Measurements from ENCODE around the gene SETBP1.
A peak's percentile ranks its signal among the peaks of the same experiment; 100 is the strongest.

Gene SETBP1

DNA sequence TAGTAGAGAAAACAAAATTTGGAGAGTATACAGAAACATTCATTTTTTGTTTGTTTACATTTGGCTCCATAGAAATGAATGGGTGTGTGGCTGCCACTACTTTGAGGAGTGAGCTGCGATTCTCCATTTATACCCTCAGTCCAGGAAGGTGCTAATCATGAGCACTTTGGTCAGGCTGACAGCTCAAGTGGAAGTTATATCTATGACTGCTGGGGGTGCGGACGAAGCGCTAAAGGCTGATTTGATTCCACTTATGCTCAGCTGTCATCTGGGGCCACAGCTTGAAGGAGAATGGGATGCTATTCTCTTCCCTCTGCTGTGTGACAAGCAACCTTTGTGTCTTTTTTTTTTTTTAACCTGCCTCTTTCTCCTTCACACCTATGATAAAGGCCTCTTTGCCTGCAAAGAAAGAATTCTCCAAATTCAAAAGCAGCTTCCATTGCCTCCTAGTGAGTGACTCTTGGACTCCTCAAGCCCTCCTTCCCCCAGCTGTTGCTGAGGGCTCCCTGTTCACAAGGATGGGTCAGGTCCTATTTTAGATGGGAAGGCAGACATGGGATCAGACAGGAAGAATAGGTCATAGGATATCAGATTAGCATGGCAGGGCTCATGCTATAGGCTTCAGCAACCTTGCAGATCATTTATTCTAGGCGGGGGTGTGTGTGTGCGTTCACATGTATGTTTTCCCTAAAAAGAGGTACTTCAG, 201.6 kb downstream of the SETBP1 start:
- DNase-seq = no peak

DNA sequence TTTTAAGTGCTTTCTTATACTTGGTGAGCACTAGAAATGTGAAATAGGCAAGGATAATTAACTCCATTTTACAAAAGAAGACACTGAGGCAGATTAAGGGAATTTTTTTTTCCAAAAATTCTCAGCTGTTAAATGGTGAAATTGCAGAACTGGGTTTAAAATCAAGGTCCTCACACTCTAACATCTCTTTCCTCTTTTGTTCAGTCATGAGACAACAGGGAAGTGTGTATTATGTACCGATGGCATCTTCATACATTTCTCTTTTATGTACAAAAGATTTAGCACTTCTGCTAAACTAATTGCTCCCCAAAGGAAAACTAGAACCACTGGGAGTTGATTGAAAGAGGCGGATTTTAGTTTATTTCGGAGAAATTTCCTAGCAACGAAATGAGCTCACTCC, 203.0 kb downstream of the SETBP1 start:
- DNase-seq = peak; percentile 12

DNA sequence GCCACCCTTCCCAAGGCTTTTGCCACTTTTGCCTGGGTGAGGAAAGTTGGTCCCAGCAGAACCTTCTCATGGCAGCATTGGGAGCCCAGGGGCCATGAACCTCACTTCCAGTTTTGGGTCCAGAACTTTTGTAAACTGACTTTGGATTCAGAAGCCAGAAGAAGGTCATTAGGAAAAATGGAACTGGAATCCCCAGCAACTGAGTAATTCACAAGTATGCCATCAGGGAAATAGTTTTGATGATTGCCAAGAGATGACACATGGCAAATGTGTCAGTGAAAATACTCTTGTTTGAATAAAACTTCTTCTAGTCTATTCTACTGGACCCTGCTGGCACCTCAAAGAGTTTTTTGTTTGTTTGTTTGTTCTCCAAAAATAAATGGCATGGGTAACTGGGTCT, 203.7 kb downstream of the SETBP1 start:
- no peak for DNase-seq

DNA sequence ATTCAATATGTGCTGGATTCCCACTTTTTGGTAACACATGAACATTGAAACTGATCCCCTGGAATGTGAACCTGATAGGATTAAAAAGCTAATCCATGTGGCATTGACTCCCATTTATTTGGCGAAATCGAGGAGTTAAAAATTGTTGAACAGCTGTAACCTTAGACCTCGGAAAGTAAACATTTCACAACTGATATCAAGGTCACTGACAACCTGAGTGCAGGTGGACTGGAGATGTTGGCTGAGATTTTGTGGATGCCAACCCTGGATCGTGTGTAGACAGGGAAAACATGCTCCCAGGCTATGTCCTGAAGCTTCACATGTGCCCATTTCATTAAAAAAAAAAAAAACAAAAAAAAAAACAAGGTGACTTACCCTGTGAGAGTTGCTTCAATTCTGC, 204.8 kb downstream of the SETBP1 start:
- DNase-seq = no peak

DNA sequence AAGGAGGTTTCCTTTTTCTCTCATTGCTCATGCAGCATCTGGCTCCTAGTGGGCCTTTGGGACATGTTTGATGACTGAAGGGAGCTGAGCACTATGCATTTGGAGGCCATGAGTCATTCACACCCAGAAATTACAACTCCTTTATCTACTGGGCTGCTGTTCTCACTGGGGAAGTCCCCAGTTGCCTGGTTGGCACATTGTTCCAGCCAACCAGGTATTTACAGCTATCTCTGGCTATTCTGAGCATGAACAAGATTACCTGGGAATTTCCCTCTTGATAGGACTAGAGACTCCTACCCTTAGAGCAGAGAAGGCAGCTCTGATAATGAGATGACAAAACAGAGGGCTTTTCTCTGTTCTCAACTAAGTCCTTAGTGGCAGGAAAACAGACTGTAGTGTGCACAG, 206.5 kb downstream of the SETBP1 start:
- peak; percentile 33 for DNase-seq

DNA sequence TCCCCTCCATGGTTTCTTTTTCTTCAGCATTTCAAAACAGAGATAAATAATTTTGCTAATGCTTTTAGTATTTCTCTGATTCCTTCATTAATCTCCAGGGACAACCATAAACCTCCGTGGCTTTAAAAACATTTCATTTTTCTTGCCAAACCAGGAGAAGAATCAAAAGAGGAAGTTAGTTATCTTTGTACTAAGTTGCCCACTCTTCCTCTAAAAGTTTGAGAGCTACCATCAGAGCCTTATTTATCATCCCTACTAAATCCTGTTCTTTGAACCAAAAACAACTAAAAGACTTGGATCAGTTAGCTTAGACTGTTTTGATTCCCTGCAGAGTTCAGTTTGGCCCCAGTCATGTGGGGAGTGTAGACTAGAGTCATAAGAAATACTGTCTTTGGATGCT, 208.4 kb downstream of the SETBP1 start:
- DNase-seq = no peak

DNA sequence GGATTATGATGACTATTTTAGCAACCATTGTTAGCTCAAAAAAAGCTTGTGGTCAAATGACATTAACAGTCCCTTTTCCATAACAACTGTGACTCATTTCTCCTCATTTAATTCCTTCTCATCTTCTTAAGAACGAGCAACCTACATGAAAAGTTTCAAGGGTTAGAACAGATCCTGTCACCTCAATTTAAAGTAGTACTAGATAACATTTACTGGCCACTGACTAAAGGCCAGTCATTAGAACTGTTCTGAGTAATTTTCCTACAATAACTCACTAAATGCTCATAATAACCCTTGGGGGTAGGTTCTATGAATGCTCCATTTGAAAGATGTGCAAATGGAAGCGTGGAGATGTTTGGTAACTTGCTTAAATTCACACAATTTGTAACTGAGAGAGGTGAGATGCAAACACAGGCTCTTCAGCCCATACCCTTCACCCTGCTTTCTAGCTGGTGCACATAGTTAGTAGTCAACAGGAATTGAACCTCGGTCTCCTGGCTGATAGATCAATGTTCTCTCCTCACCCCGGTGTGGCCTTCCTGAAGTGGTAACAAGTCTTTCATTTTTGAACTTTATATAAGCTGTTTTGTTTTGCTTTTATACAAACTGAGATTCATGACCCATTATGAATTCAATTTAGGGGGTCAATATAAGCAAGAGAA, 212.5 kb downstream of the SETBP1 start:
- DNase-seq = no peak

DNA sequence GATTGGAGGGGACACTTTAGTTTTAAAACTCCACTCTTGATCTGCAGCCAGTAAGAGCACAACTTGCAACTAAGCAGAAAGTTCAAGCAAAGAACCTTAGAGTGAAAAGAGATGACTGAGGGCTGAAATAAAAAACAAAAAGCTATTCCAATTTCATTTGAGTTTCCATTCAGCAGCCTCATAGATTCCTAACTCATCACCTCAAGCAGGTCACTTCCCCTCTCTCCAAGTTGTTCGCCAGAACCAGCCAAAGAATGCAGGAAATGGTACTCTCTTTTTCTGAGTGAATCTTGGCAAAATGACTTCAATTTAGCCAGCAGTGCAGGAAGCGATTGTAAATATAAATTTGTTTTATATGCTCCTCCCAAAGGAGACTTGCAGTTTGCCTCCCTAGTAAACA, 213.3 kb downstream of the SETBP1 start:
- no peak for DNase-seq

DNA sequence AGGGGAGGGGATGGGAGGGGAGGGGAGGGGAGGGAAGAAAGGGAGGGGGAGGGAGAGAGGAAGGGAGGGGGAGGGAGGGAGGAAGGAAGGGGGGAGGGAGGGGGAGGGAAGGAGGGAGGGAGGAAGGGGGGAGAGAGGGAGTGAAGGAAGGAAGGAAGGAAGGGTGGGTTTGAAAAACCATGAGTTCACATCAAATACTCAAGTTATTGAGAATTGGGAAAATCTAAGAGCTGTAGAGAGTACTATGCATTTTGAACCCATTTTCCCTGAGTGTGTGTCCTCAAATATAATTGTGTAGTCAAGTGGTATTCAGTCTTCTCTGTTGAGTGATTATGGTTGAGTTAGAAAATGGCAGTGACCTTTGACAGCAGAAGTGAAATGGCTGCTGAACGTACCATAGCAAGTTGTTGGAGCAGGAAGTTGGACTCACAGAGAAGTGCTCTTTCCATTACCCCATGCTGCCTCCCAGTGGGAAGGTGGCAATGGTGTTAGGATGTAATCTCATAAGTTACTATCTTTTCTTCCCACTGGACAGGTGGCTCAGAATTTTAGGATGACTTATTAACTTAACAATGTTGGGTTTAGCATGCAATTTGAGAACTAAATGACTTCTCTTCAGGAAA, 214.6 kb downstream of the SETBP1 start:
- DNase-seq = peak; percentile 69

DNA sequence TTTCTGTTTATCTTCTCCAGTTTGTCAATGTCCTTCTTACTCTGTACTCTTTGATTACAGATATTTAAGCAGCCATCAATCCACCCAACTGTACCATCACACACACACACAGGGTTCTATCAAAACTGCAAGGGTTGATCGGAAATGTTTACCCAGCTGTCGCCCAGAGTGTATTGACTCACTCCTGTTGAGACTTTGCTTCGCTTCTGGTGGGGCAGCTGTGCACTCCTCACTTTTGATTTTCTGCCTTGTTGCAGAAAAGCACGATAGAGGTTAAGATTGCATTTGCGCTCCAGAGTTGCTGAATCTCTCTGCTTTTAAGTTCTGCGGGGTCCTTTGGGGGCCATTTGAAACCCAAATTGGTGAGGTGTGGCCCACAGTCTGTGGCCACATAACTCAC, 216.2 kb downstream of the SETBP1 start:
- no peak for DNase-seq

DNA sequence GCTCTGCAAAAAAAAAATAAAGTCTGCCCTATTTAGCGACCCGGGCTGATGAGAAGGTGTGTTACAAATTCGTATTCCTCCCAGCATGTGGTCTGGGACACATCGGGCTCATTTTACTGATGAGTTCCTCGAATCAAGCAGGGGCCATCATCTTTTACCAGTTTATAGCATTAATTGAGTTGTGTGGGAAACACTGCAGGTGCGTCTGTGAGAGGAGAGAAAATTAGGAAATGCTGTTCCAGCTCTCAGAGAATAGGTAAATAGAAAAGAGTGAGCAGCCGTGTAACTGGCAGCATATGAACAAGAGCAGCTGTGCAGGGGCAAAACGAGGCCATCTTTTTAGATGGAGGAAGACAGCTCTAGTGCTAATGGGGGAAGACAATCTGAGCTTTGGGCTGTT, 216.7 kb downstream of the SETBP1 start:
- DNase-seq = no peak

DNA sequence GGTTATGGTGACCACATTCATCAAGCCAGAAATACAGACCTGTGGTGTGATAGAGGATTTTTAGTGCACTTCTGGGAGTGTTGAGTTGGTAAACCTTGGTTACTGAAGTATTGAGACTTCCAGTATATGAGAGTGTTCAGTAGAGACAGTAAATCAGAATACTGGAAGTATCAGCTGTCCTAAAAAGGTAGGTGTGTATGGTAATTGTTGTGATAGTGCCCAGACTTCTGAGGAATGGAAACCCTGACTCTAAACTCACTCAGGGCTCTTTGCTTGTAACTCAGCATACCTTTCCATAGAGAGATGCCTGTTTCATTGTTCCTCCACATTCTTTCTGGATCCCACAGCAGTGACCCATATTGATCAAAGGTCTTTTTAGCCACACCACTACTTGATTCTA, 217.1 kb downstream of the SETBP1 start:
- DNase-seq = no peak

DNA sequence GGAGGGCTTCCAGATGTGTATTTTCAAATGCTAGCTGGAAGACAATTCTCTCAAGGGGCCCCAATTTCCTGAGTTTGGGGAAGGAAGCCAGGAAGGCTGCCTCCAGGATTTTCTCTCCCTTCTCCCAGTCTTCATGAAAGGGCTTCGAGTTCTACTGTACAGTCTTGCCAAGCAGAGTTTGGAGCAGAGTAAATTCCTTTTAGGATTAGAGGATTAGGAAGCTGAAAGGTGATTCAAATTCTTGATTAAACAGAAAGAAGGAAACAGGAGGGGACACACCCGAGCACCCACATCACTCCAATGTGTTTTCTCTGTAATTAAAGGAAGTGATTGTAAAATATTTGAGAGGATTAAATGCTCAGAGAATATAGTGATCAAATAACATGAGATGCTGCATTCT, 217.8 kb downstream of the SETBP1 start:
- DNase-seq = no peak

DNA sequence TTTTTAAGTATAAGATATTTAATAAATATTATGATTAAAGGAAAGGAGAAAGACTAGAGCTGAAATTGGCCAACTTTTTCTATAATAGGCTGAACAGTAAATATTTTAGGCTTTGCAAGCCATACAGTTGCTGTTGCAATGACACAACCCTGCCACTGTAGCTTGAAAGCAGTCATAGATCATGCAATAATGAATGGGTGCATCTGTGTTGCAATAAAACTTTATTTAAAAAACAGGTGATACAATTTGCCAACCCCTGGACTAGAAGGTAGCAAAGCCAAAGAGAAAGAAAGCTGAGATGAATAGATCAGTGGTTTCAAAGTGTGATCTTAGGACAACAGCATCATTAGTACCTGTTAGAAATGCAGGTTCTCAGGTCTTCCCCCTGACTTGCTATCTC, 219.1 kb downstream of the SETBP1 start:
- DNase-seq = no peak

DNA sequence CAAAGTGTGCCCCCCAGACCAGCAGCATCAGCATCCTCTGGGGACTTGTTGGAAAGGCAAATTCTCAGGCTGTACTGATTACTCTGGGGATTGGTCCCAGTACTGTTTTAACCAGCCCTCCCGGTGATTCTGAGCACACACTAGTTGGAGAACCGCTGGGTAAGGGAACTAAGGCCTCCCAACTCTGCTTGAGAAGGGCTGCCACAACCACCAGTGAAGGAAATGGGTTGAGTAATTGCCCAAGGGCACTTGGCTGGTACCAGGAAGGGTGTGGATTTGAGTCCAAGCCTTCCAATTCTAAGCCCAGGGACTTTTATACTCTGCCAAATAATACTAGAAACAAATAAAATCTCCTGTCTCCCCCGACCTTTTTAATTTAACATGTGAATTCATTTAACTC, 219.9 kb downstream of the SETBP1 start:
- no peak for DNase-seq

DNA sequence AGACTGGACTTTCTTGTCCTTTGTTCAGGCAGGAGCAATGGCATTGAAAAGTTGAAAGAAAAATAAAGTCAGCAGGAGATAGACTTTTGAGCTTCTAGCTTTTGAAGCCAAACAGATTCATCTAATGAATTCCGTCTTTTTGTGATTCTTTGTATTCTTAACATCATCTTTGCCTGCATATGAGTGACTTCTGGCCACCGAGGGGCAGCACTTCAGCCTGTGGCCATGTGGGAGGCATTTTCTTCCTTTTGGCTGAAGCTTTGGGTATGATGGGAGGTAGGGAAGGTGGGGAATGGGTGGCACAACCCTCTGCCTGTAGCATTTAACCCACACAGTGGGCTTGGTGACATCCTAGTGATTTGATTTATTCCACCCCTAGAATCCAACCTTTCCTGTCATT, 220.6 kb downstream of the SETBP1 start:
- no peak for DNase-seq

DNA sequence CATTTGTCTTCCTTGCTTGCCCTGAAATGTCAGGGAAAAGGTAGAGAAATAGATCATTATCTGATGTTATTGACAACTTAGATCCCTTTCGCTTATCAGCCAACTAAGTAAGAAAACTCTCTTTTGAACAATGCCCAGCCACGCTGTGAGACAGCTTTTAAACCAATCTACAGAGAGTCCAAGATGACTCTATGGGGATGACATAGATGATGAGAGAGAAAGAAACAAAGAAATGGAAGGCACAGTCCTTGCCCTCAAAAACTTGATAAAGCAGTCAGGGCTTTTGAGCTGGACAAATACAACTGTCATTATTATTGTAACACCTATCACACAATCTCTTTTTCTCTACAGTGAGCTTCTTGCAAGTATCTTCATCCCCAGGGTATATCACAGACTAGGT, 222.6 kb downstream of the SETBP1 start:
- DNase-seq = no peak

DNA sequence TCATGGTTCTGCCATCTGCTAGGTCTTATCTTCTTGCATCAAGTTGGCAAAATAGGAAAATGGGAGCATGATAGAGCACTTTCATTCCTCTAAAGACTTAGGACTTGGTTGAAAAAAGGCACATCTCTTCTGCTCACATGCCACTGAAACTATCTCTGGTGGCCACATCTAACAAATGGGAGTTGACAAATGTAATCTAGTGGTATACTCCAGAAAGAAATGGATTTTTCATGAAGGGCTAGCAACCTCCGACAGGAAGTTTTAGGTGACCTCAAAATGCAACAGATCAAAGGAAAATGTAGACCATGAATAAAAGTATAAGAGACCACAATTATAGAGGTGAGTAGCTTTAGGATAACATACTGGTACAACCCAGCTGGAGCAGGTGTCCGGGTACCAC, 224.1 kb downstream of the SETBP1 start:
- DNase-seq = no peak

DNA sequence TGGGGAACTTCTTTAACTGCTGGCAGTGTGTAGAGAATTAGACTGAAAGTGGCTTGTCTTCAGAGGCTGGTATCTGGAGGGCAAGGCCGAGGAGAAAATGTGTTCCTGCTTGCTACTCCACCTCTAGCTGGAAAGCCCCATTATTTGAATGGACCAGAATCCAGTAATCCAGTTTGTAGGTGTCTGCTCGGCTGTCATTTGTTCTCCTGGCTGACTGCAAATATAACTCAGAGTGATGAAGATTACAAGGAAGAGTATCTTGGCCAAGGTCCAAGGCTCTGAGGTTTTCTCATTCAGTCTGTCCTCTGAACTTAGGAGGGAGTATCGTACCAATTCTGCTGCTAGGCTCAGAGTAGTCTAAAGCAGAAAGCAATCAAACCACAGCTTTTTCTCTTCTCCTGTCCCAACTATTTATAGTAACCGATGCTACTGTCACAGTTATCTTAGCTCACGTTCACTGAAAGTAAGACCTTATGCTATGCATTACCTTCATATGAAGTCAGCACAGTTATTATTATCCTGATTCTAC, 228.6 kb downstream of the SETBP1 start:
- no peak for DNase-seq

DNA sequence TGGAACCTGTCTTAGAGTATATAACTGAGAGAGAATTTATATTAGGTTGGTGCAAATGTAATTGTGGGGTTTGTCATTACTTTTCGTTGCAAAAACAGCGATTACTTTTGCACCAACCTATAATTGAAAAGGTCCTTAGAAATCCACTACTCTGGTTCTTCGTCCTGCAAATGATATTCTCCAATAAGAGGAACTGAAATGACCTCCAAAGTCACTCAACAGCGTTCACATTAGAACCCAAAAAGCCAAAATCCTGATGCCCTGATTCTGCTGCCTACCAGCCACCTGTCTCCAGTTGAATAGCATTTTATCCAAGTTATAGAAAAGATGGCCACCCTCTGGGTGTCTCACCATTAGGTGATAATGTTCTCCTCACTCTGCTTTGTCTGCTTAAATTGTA, 230.6 kb downstream of the SETBP1 start:
- DNase-seq = no peak

DNA sequence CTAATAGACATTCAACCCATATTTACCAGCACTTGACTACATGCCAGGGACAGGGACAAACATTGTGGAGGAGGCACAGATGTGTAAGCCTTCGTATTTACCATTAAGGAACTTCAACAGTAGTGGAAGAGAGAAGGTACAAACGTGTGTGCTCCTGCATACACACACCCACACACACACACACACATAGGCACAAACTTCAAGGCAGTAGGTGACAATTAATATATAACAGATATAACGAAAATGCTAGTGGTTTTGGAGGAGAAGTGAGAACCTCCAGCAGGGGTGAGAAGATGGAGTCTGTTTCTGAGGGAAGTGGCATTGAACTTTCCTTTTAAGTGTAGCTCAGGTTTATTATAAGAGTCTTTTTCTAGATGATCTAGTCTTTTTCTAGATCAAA, 231.1 kb downstream of the SETBP1 start:
- DNase-seq = no peak

DNA sequence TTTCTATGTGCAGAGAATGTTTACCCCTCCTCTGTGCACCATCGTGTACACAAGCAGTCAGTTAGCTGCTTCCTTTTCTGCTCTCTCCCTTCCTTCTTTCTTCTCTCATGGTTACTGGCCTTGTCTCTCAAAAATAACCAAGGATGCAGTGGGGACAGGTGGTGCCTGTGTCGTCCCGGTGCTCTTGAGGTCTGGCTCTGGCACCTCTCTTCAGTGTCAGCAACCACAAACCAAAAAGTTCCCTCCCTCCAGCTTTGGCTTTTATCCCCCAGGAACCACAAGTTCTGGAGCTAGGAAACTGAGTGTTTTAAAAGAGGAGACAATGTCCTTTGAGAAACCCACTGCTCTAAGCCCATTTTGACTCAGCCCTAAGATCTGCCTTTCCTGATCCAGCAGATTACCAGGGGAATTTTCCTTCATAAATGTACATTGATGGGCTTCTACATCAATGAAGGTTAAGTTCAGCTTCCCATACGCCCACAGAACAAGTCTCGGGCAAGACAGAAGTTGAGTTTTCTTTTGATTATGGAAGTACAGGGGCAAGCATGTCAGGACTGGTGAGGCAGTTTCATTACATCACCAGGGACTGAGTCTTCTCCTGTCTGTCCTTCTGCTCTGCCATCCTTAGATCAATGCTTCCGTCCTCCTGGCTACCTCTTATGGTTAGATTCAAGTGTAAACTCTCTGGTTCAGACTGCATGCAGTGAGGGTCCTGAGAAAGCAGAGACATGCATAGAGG, 232.2 kb downstream of the SETBP1 start:
- no peak for DNase-seq

DNA sequence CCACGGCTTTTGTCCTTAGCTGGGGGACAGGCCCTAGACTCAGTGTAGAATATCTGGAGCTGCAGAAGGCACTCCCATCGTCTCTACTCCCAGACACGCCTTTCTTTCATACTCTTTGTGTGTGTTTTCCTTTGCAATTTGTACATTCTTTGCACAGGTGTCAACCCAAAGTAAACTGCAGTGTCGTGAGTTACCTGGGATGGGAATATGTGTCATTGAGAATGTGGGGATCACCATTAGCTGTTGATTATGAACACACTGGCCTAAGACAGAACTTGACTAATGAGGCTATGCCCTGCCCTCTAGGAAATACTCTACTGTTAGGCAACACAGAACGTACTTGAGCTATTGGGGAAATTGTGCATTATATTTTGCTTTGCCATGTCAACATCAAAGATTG, 233.3 kb downstream of the SETBP1 start:
- DNase-seq = no peak

DNA sequence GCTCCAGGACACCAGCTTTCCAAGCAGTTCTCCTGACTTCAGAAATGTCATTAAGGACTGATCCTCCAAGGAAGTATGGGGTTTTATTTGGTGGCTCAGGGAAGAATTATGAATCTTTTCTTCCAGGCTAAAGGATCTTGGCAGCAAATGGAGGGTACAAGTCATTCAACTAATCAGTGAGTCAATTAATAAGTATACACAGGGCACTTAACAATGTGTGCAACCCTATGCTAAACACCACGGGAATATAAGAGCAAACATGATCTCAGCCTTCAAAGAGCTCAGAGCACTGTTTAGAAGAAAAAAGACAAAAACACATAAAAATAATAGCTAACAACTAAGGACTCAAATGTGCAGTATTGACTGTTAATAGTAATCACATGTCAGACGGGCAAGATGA, 234.5 kb downstream of the SETBP1 start:
- no peak for DNase-seq
